ENCODE measurements around the gene SSR1. TPM values are rescaled to one million over a fixed set of nuclear protein-coding genes. Genes with fewer than 3 reads are reported as not detected.

The SSR1 gene
- total RNA-seq, 6 donors from 2014 or later = 14.5 to 135 (median 57.7) TPM

DNA sequence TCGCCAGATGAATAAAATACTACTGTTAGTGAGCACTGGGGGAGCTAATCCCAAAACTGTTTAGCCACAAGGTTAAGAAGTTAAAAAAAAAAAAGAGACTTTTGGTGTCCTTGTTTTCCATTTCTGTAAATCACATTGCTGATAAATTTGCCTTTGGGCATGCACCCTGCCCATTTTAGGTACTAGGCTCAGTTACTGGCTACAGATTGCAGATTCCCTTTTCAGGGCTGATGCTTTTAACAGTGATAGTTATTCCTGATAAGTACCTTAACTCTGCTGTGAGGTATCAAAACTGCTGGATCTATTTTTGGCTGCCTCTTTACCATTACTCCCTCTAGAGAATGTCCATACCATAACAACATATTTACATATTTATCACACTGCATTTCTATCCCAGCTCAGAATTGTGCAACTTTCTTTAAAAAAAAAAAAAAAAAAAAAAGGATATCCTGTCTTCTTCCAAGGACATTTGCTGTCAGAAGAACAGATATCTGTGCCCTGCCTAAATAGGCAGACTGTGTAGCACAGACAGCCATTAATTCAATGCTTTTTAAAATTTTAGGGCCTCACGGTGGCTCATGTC lies 94.5 kb downstream of the SSR1 start:
- DNase-seq (no peak), ATAC-seq (ENCODE audit: low FRiP score in 2 of 2) (no peak)
- TF ChIP-seq EP300 (IDR thresholded peaks at IDR 0.05) (no peak), POLR2AphosphoS5 (IDR thresholded peaks at IDR 0.05) (no peak), POLR2A (IDR thresholded peaks at IDR 0.05) (no peak)
- TF ChIP-seq, protein P1, sequence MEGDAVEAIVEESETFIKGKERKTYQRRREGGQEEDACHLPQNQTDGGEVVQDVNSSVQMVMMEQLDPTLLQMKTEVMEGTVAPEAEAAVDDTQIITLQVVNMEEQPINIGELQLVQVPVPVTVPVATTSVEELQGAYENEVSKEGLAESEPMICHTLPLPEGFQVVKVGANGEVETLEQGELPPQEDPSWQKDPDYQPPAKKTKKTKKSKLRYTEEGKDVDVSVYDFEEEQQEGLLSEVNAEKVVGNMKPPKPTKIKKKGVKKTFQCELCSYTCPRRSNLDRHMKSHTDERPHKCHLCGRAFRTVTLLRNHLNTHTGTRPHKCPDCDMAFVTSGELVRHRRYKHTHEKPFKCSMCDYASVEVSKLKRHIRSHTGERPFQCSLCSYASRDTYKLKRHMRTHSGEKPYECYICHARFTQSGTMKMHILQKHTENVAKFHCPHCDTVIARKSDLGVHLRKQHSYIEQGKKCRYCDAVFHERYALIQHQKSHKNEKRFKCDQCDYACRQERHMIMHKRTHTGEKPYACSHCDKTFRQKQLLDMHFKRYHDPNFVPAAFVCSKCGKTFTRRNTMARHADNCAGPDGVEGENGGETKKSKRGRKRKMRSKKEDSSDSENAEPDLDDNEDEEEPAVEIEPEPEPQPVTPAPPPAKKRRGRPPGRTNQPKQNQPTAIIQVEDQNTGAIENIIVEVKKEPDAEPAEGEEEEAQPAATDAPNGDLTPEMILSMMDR (IDR thresholded peaks at IDR 0.05) = no peak
- no peak overlapping the region for H3K4me3 ChIP-seq
- peaks cover 0 to 40% (median 24%) of the 10 kb centered on the region in 4 donors for H3K36me3 ChIP-seq
- H3K27ac ChIP-seq = peak overlapping the region in 2 of 4 donors; percentile 50 to 52
- WGBS, 2 donors = 89 to 92% methylated on average over 2 of the region's 2 CpGs
- H3K9me3 ChIP-seq = no peaks in the 10 kb centered on the region
- peaks cover 39 to 52% (median 41%) of the 10 kb centered on the region in 4 donors for H3K4me1 ChIP-seq
- H3K27me3 ChIP-seq = no peaks in the 10 kb centered on the region

Other genes starting within 250 kb of the SSR1 start
- 100 to 1,000 TPM in 2 of 6 donors, 10 to 100 TPM in 4; 44.2 to 112 (median 60.5) TPM for gene RREB1, start 205.2 kb downstream of the SSR1 start, total RNA-seq
- gene CAGE1, start 76.5 kb upstream of the SSR1 start, total RNA-seq = not detected
- 10 to 100 TPM in 5 of 6 donors, 1 to 10 TPM in 1; 6.0 to 24.8 (median 13.9) TPM for gene RIOK1, start 76.6 kb upstream of the SSR1 start, total RNA-seq
- 10 to 100 TPM in 5 of 6 donors, 1 to 10 TPM in 1; 6.3 to 88.2 (median 29.0) TPM for gene DSP, start 228.5 kb upstream of the SSR1 start, total RNA-seq